GDM1 (cell line): Measurements from ENCODE around the gene SSBP4.
"Not testable (repeated sequence)": the region's sequence is repeated elsewhere in the genome, so short reads cannot be mapped to it uniquely, and the experiment has no call there.

Experiments
- DNase-seq: peaks from one replicate; lab custom pipeline; 2025; lab: John Stamatoyannopoulos, UW

Gene SSBP4

GRCh38 chr19:18393836-18394235, 25.4 kb upstream of the SSBP4 start:
- DNase-seq: no peak

DNA sequence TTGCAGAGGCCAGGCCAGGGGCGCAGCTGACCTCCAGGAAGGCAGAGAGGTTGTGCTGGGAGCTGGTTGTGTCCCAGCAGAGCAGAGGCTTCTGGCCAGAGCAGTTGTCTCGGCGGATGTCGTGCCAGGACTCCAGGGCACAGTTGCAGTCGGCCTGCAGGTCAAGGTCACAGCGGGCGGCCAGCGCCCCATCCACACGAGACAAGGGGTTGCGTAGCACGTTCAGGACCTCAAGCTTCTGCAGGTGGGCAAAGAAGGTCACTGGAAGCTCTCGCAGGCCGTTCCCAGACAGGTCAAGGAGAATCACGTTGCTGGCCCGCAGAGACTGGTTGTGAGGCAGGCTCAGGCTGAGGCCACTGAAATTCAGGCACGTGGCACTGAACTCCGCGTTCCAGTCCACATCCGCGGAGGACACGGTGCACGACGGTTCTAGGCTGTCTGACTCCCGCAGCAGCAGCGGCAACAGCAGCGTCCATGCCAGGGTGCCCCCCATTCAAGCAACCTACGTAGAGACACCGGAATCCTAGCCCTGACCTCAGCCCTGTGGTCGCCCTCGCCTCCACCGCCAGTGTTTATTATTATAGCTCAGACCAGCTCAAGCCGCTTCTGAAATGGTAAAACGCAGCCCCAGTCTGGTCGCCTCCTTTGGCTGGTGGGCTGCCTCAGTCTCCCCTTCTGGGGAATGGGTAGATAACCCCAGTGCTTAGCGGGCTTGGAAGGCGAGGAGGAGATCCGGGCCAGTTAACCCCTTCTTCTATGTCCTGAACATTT, 22.5 kb upstream of the SSBP4 start:
- DNase-seq: no peak

DNA sequence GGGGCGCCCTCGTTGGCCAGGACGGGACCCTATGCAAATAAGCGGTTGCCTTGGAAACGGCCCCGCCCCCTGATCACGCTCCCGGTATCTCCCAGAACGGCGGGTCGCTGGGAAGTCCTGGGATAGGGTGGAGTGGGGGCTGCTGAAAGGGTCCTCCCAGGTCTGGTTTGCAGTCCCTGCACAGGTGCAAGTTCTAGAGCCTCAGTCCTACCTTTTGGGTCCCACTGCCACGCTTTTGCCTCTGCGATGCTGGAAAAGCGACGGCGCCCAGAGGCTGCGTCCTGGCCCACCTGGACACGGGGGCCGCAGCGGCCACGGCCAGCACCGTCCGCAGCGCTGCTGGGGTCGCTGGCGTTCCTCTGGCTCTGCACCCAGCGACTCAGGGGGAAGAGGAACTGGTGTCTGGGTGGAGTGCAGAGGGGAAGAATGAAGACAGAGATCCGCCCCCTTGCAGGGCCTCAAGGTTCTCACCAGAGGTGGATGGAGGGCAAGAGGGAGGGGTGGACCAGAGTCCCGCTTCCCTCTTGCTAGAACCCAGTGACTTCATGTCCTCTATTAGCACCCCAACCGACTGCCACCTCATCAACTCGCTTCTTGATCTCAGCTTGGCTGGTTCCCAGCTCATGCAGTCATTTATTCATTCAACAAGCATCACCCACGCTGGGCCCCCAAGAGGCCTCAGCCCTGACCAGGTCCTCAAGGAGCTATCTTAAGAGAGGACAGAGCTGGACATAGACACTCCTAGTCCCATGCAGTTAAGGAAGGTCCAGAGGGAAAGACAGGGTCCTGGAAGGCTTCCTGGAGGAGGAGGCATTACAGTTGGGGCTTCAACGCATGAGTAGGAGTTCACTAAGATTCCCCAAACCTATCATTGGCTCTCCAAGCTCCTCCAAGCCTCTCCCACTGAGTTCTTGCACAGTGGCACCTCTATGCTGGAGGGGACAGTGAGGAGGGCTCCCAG, 21.7 kb upstream of the SSBP4 start, which contains the start of gene LRRC25:
Gene LRRC25 (minus strand): TSS at position 381 of the 961 bp plus-strand sequence. CDS start 659 bp downstream, outside the sequence.
- DNase-seq: peak; percentile 61

GRCh38 chr19:18399008-18399407, 20.2 kb upstream of the SSBP4 start:
- DNase-seq: no peak

GRCh38 chr19:18401580-18402112, 17.6 kb upstream of the SSBP4 start:
- peak; percentile 89 for DNase-seq

GRCh38 chr19:18402455-18403248, 16.5 kb upstream of the SSBP4 start:
- DNase-seq: not testable (repeated sequence)

DNA sequence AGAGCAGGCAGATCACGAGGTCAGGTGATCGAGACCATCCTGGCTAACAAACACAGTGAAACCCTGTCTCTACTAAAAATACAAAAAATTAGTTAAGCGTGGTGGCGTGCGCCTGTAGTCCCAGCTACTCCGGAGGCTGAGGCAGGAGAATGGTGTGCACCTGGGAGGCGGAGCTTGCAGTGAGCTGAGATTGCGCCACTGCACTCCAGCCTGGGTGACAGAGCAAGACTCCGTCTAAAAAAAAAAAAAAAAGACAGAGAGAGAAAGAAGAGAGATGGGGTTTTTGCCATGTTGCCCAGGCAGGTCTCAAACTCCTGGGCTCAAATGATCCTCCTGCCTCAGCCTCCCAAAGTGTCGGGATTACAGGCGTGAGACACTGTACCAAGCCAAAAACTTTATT, 13.4 kb upstream of the SSBP4 start:
- not testable (repeated sequence) for DNase-seq

GRCh38 chr19:18406749-18407148, 12.4 kb upstream of the SSBP4 start:
- DNase-seq: no peak

GRCh38 chr19:18408053-18408476, 11.1 kb upstream of the SSBP4 start:
- peak; percentile 30 for DNase-seq

DNA sequence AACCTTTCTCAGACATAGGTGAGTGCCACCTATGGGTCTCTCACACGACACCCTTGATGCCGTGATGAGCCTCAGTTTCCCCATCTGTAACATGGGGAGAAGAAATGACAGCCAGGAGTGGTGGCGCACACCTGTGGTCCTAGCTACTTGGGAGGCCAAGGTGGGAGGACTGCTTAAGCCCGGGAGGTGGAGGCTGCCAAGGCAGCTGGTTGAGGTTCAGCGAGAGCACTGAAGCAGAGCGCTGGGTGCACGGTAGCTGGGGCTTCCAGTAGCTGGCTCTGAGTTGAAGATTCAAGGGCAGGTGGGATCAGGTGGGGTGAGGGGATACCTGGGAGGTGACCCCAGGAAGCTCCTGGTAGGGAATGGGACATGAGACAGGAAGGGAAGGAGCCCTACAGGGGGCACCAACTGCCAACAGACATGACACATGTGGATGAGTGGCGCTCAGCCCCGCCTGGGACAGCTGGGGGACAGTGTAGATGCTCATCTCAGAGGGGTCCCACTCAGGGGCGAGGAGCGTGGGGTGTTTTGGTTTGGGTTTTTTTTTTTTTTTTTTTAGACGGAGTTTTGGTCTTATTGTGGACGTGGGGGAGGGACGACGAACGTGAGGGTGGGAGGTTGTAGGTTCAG, 6.5 kb upstream of the SSBP4 start:
- DNase-seq: no peak

DNA sequence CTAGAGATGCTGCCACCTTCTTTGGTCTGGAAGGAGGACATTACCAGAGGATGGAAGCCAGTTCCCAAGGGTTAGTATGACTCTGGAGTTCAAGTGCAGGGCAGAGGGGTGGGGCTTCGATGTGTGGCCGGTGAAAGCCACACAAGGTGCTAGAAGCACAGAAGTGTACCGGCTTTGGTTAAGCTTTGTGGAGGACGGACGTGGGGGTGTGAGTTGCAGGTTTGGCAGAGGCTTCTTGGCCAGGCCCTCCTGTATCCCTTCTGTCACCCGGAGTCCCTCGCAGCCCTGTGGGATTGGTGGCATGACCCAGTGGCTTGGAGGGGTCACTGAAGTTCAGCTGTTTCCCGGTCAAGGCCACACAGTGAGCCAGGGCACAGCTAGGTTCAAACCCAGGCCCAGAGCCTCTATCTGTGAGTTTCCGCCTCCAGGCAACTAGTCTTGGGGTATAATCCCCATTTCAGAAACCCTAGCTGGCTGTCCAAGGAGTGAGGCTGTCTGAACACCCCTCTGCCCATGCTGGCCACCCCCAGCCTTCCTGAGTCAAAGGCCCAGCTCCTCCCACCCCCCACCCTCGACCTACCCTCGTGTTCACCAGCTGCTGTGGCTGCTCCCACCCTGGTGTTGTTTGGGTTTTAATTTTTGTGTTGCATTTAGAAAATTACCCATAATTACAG, 4.6 kb upstream of the SSBP4 start:
- peak; percentile 58 for DNase-seq

DNA sequence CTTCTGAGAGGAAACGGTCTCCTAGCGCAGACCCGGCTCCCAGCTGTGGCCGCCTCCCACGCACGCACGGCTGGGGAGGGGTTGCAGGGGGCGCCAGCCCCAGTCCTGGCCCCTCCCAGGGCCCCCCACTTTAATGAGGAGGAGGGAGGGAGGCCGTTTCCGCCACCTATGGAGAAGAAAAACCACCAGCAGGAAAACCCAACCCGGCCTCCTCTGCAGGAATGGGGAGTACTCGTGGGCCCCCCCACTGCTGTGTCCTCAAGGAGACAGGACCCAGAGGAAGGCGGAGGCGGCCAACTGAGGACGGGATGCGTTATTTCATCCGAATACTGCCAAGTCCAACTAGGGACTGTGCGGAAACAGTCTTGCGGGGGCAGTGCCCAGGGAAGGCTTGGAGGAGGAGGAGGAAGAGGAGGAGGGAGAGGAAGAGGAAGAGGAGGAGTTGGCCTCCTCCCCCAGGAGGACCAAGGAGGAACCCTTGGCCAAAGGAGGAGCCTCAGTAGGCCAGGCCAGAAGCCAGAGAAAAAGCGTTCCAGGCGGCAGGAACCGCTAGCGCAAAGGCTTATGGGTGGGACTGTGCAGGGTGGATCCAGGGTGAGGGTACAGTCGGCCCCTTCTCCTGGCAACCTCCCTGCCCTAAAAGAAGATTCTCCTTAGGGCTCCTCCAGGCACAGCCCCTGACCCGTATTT, 3.9 kb upstream of the SSBP4 start:
- peak; percentile 91 for DNase-seq

- peak; percentile 92 for DNase-seq
Measured at GRCh38 chr19:18416778-18417249, 2.4 kb upstream of the SSBP4 start.

DNA sequence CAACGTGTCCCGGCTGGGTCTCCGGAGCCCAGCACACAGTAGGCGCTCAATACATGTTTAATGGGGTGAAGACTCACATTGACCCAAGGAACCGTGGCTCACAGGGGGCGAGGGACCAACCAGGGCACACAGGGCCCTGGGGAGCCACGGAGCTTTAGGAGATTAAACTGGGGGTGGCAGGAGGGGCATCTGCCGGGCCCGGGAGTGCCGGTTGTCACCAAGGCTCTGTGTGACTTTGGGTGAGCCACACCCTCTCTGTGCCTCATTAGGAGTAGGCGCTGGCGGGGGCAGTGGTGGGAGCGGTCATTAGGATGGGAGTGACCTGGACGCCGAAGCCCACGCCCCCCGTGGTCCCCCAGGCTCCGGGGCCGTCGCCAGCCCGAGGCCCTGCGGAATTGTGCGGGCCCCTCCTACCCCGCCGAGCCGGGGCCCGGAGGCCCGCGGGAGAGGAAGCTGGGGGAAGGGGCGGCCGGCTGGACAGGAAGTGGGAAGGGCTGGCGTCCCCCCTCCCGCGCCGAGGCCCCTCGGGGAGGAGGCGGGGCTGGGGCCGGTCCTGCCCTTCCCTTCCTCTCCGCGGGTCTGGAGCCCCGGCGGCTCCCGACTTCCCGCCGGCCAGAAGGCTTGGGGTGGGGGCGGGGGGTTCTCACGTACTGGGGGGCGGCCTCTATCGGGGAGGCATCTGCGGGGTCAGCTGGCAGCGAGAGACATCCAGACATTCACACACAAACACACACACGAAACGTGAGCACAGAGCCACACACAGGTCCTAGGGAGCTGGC, 1.8 kb upstream of the SSBP4 start:
- DNase-seq: peak; percentile 90

DNA sequence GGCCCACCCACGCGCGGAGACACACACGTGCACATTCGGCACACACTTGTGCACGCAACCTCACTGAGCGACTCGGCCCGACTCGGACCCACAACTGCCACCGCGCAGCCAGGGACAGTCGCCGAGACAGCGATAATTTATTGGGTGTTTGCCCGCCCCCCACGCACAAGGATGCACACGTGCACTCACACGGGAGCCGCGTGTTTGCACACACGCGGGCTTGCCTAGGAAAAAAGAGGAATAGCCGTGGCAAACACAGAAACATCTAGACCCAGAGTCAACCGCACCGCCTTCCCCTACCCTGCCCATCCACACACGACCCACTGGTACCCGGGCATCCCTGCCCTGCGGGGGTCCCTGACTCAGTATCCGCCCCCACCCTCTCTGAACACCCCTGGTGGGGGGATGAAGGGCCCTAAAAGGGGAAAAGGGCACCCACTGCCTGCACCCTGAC, 1.1 kb upstream of the SSBP4 start:
- no peak for DNase-seq

DNA sequence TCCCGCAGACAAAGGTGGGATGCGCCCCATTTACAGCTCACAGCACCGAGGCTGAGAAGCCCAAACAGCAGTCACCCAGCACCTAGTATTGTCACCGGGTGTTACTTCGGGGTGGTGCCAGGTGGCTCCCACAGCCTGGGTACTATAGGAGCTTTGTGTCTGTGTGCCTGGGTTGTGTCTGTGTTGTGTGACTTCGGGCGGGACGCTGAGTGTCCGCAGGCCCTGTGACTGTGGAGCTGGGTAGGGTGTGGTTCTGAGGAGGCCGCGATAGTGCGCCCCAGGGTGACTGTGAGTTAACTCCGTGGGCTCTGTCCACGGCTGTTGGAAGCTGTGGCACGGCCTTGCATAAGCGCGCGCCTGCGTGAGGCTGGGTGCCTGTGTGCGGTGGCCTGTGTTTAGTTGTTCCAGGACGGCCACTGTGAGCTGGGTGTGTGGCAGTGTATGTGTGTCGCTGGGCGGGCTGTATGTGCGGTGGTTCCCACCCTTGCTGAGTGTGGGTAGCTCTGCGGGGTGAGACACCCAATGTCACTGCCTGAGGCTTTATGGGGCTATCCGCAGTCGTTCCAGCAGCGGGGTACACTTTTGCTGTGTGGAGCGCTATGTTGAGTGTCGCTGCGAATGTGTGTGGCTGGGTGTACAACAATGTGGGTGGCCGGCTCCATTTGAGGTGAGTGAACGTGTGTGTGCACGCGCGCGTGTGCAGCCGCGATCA, 559 bp upstream of the SSBP4 start:
- DNase-seq: no peak

DNA sequence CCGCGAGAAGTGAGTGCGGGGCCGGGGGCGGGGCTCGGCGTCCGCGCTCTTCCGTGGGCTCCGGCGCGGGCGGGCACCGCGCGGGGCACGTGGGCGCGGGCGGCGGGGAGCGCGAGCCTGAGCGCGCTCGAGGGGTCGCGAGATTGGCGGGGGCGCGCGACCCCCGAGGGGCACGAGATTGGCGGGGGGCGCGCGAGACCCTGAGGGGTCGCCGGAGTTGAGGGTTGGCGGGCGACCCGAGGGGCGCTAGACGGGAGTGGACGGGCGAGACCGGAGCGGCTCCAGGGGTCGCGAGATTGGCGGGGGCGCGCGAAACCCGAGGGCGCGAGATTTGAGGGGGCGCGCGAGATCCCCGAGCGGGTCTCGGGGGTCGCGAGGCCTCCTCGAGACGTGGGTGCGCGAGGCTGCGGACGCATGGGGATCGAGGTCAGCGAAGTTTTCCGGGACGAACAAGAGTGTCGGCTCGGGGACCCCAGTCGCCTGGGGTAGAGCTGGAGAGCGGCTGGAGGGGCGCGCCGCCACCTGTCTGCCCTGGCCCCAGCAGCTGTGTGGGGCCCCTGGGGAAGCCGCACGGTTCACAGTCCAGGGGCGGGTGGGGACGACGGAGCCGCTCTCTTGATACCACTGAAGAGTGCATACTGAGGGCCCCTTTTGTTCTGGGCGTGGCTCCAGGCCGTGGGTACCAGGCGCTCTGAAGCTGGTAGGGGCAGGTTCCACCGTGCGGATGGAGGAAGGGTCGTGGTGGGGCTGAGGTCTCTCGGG, 682 bp downstream of the SSBP4 start:
- no peak for DNase-seq

GRCh38 chr19:18420930-18421329, 1.7 kb downstream of the SSBP4 start:
- DNase-seq: no peak
